GM12801 (cell line): ENCODE data around the gene C12orf56.

Experiments
- TF ChIP-seq, protein P1 (sequence below): IDR thresholded peaks from one replicate; pipeline ENCODE4 v1.5.1; 2011; ENCODE audit warnings: control low read depth; ENCODE audit not compliant: insufficient read length; ENCODE audit errors: extremely low read depth

The C12orf56 gene

DNA sequence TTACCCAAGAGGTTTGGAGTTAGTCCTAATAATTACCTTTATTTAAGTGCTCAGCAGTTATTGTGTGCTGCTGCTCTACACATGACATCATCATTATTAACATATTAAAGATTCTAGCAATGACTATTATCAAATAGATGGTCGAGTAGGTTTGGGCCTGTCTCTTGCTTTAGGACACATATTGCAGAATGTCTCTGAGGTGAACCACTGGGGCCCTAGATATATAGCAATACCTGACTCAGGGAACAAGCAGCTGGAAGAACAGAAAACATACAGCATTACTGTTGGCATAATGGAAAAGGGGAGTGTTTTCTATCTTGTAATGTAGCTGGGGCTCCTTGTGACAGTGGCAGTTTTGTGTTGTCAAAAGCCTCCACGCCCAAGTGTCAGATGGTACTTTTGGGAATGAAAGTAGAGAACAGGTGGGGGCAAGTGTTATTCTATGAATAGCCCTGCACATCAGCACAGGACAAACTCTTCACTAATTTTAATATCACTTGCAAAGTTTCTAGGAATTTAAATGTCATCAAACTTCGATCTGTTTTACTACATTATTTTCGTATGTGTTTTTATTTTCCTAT, 54.6 kb downstream of the C12orf56 start:
- TF ChIP-seq, protein P1, sequence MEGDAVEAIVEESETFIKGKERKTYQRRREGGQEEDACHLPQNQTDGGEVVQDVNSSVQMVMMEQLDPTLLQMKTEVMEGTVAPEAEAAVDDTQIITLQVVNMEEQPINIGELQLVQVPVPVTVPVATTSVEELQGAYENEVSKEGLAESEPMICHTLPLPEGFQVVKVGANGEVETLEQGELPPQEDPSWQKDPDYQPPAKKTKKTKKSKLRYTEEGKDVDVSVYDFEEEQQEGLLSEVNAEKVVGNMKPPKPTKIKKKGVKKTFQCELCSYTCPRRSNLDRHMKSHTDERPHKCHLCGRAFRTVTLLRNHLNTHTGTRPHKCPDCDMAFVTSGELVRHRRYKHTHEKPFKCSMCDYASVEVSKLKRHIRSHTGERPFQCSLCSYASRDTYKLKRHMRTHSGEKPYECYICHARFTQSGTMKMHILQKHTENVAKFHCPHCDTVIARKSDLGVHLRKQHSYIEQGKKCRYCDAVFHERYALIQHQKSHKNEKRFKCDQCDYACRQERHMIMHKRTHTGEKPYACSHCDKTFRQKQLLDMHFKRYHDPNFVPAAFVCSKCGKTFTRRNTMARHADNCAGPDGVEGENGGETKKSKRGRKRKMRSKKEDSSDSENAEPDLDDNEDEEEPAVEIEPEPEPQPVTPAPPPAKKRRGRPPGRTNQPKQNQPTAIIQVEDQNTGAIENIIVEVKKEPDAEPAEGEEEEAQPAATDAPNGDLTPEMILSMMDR: no peak

DNA sequence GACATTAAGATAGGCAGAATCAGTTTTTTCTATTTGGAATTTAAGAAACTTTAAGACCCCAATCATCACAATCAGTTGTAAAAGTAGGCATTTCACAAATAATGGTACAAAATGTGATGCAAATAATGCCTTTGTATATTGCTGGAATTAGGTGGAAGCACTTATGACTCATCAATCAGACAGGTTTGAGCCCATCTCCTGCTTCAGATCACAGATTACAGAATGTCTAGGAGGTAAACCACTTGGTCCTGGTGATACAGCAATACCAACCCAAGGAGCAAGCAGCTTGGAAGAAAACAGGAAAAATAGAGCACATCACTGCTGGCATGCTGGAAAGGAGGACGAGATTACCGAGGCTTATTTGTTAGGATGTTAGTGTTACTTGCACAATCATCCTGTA, 57.6 kb downstream of the C12orf56 start:
- TF ChIP-seq, protein P1: no peak

DNA sequence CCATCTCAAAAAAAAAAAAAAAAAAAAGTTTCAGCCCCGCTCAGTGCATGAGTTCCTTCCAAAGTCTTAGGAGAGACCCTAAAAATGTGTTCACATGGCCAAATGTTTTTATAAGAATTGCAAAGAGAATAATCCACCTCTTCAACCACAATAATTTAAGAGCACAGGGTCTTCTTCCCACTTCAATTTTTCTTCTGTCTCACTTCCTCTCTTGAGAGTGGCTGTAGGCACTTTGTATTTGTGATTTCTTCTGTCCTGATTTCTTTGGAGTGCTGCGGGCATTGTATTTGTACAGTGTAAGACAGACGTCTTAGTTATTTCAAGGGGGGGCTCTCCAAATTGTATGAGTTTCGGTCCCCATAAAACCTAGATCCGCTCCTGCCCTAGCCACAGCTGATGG, 58.3 kb downstream of the C12orf56 start:
- TF ChIP-seq, protein P1: no peak

DNA sequence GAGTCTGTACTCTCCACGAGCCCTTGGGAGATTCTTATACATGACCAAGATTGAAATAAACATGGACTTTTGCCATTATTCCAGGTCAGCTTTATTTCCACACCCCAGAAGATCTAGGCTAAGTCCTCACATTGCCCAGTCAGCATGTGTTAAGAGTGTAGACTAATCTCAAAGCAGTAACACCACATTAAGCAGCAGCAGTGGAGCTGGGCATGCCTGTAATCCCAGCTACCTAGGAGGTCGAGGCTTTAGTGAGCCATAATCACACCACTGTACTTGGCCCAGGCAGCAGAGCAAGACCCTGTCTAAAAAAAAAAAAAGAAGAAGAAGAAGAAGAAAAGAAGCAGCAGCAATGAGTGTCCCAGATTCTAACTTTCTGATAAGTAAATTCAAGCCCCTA, 65.5 kb downstream of the C12orf56 start:
- TF ChIP-seq, protein P1: no peak

DNA sequence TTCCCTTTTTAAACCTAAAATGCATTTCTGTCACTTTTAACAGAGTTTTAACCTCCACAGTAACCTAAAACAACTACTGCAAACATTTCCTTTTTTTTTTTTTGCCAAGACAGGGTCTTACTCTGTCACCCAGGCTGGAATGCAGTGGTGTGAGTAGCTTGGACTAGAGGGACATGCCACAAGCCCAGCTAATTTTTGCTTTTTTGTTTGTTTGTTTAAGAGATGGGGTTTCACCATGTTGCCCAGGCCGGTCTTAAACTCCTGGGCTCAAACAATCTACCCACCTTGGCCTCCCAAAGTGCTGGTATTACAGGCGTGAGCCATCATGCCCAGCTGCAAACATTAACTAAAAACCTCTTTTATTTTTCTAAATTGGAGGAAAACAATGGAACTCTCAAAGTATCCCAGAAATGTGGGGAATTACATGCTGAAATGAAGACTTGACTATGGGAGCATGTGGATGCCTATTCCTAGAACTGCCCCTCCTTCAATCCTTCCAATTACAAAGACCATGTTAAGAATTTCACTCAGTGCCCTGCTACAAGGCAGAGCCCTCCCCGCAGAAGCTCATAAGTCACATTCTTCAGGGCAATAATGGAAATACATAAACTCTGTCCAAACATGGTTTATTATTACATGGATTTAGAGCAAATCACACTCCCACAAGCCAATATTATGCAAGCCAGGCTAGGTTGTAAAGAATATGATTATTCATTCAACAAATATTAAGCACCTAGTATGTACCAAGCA, 66.9 kb downstream of the C12orf56 start:
- TF ChIP-seq, protein P1: no peak

DNA sequence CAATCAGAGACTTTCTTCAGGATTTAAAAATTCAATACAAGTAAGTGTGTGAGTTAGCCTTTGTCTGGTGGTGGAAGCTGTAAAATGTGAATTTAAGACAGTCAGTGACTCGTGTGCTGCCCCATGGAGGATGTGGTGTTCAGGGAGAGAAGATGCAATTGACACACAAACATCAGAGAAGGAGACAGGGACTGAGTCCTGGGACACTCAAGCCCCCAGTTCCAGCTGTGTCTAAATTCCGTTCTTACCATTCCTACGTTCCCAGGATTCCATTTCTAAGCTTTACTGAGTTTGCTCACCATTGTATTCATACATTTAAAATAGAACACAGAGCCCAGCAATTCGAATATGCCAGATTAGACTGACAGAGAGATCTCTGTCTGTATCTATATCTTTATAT, 67.6 kb downstream of the C12orf56 start:
- TF ChIP-seq, protein P1: no peak

DNA sequence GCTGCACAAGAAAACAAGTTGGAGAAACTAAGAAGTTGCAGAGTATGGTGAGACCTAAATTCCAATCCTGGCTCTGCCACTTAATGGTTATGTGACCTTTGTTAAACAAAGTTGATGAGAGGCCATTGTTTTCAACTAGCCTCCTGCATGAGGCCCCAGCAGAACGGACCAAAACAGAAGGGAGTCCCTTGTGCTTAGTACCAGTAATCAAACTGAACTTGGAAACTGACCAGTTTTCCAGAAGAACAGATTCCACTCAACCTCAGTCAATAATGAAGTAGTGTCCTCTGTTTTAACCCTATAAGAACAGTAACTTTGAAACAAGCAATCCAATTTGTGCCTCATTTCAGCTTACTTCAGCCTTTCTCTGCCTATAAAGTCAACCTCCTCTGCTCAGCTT, 69.9 kb downstream of the C12orf56 start:
- TF ChIP-seq, protein P1: no peak
